HepG2 (cell line): ENCODE measurements around the gene CFAP61. TPM values are rescaled to one million over a fixed set of nuclear protein-coding genes. Genes with fewer than 3 reads are reported as not detected.

Experiments used
- ATAC-seq: fragments of 200-7000 bp; cut with Tn5 transposase; 3 replicates; pipeline ENCODE4 v1.9.1; 2020; ENCODE audit warnings: mild to moderate bottlenecking, moderate library complexity
- BruUV-seq: library from RNA; stranded (reverse); fragments of 400-500 nt; replicated peaks from 2 replicates; lab custom pipeline; 2021; lab: Mats Ljungman, UMichigan
- CTCF ChIA-PET: fragments of 300-600 bp; formaldehyde crosslinking; extraction: SDS; loops from one replicate; lab custom pipeline; 2021; ENCODE audit warnings: low total read pairs, inconsistent platforms, low intra/inter-chr PET ratio; lab: Yijun Ruan, JAX
- POLR2A ChIA-PET: fragments of 350-600 bp; sonication (Branson Sonifier 250); formaldehyde crosslinking; loops from one replicate; lab custom pipeline; 2020; ENCODE audit warnings: antibody characterized with exemption, inconsistent platforms; lab: Yijun Ruan, JAX
- DNase-seq: peaks from one replicate; pipeline ENCODE4 v3.0.0-alpha.2; 2015; ENCODE audit warnings: low spot score
- FAIRE-seq: peaks from 3 replicates; lab custom pipeline; 2011; peaks lifted over from hg19 to GRCh38; lab: Jason Lieb, UNC
- H2AFZ ChIP-seq: one replicate; pipeline ENCODE4 v1.6.1; 2011; ENCODE audit warnings: low read length, inconsistent platforms
- H3K27ac ChIP-seq: fragments of 300-600 bp; 3 replicates; pipeline ENCODE4 v1.8.0; 2011; ENCODE audit warnings: mixed run types, mild to moderate bottlenecking, mixed read lengths, low read length, inconsistent platforms; ENCODE audit not compliant: insufficient read depth; ENCODE audit errors: extremely low read length
- H3K27me3 ChIP-seq, 2 experiments: fragments of 200-600 bp in 1 of 2; 2 replicates in 1 of 2; 3 replicates in 1 of 2; pipeline versions ENCODE4 v1.6.0 to v1.8.0; 2011; ENCODE audit warnings: low read length in 2 of 2, mild to moderate bottlenecking in 2 of 2, moderate library complexity in 2 of 2, inconsistent platforms in 1 of 2; ENCODE audit not compliant: insufficient read depth in 2 of 2, control insufficient read depth in 1 of 2
- H3K36me3 ChIP-seq, 2 experiments: fragments of 200-600 bp in 1 of 2; replicated peaks in 1 of 2; 2 replicates in 1 of 2; 3 replicates in 1 of 2; pipeline versions ENCODE4 v1.5.1 to v1.8.0; 2011; ENCODE audit warnings: low read length in 2 of 2, inconsistent platforms in 1 of 2; ENCODE audit not compliant: insufficient read depth in 2 of 2, control insufficient read depth in 1 of 2
- H3K4me1 ChIP-seq: 2 replicates; pipeline ENCODE4 v1.5.1; 2012; ENCODE audit warnings: low read length, inconsistent platforms; ENCODE audit not compliant: insufficient read depth
- H3K4me2 ChIP-seq: 2 replicates; pipeline ENCODE4 v1.6.0; 2011; ENCODE audit warnings: low read depth, low read length, inconsistent platforms
- H3K4me3 ChIP-seq, 3 experiments: fragments of 200-600 bp in 1 of 3; sonication (generic), shearing (Covaris generic) in 1 of 3; replicated peaks in 1 of 3; 2 replicates each; pipeline ENCODE4 v1.5.1; 2011 to 2016; ENCODE audit warnings: low read length in 3 of 3, inconsistent platforms in 2 of 3, low read depth in 2 of 3, mild to moderate bottlenecking in 2 of 3, control low read depth in 1 of 3, mixed read lengths in 1 of 3; ENCODE audit not compliant: insufficient read depth in 1 of 3
- H3K79me2 ChIP-seq: one replicate; pipeline ENCODE4 v1.6.1; 2011; ENCODE audit warnings: low read length, inconsistent platforms; ENCODE audit not compliant: insufficient read depth
- H3K9ac ChIP-seq: 2 replicates; pipeline ENCODE4 v1.6.0; 2011; ENCODE audit warnings: mild to moderate bottlenecking, low read depth, low read length, inconsistent platforms; ENCODE audit not compliant: insufficient read depth
- H3K9me3 ChIP-seq: 2 replicates; pipeline ENCODE4 v1.5.1; 2012; ENCODE audit warnings: mild to moderate bottlenecking, low read length
- H4K20me1 ChIP-seq: 2 replicates; pipeline ENCODE4 v1.6.0; 2011; ENCODE audit warnings: inconsistent platforms, mild to moderate bottlenecking, low read length, moderate library complexity; ENCODE audit not compliant: insufficient read depth
- ERF ChIP-seq: IDR thresholded peaks from 2 replicates; pipeline ENCODE4 v1.6.1; 2018; ENCODE audit warnings: missing biosample characterization, missing genetic modification reagents
- MAFF ChIP-seq: IDR thresholded peaks from 2 replicates; pipeline ENCODE4 v1.6.1; 2011; ENCODE audit warnings: low read depth, low read length, improper control_type of control experiment
- RARG ChIP-seq: sonication (generic); formaldehyde crosslinking; IDR thresholded peaks from 2 replicates; pipeline ENCODE4 v1.4.0; 2020; ENCODE audit warnings: low read depth, mild to moderate bottlenecking, missing genetic modification reagents
- RELA ChIP-seq: sonication (generic); formaldehyde crosslinking; IDR thresholded peaks from 2 replicates; pipeline ENCODE4 v1.4.0; 2020; ENCODE audit warnings: missing genetic modification reagents
- RFXANK ChIP-seq: IDR thresholded peaks from 2 replicates; pipeline ENCODE4 v1.6.1; 2016
- SALL2 ChIP-seq: sonication (generic); formaldehyde crosslinking; IDR thresholded peaks from 2 replicates; pipeline ENCODE4 v1.8.1; 2023; ENCODE audit warnings: mild to moderate bottlenecking, missing genetic modification reagents, inconsistent platforms
- TBP ChIP-seq: sonication (generic); formaldehyde crosslinking; IDR thresholded peaks from 2 replicates; pipeline ENCODE4 v1.5.0; 2020; ENCODE audit warnings: missing genetic modification reagents
- ZBTB38 ChIP-seq: sonication (generic); formaldehyde crosslinking; IDR thresholded peaks from 2 replicates; pipeline ENCODE4 v1.5.1; 2020; ENCODE audit warnings: mild to moderate bottlenecking, missing genetic modification reagents
- ZFP37 ChIP-seq: sonication (generic); formaldehyde crosslinking; IDR thresholded peaks from 2 replicates; pipeline ENCODE4 v1.4.0; 2020; ENCODE audit warnings: missing genetic modification reagents, borderline replicate concordance
- ZNF276 ChIP-seq: sonication (generic); formaldehyde crosslinking; IDR thresholded peaks from 2 replicates; pipeline ENCODE4 v1.4.0; 2020; ENCODE audit warnings: mild to moderate bottlenecking, low read depth, missing genetic modification reagents
- ZNF589 ChIP-seq: sonication (generic); formaldehyde crosslinking; conservative IDR thresholded peaks from 2 replicates; pipeline ENCODE4 v1.8.0; 2022; ENCODE audit warnings: mild to moderate bottlenecking, moderate library complexity, missing genetic modification reagents
- ZNF709 ChIP-seq: sonication (generic); formaldehyde crosslinking; IDR thresholded peaks from 2 replicates; pipeline ENCODE4 v1.5.0; 2020; ENCODE audit warnings: mild to moderate bottlenecking, missing genetic modification reagents
- WGBS: methylation state at CpG from one replicate; pipeline ENCODE4 v1.1.6; 2017; ENCODE audit warnings: low lambda C conversion rate; 5-methylcytosine and 5-hydroxymethylcytosine counted together
- in situ Hi-C: cut with HindIII; loops from 2 replicates; pipeline ENCODE4 v1.10.0; 2017; ENCODE audit warnings: low pct_unique_long_range_greater_than_20kb; ENCODE audit not compliant: extremely low pct_ligation_motif_present
- intact Hi-C: fragments of 100-400 bp; cut with micrococcal nuclease; formaldehyde crosslinking; loops from one replicate; pipeline ENCODE4 v1.10.0; 2022; ENCODE audit not compliant: unreplicated experiment
- polyA plus RNA-seq, 8 experiments: library from polyadenylated mRNA; depleted of rRNA in 3 of 8; stranded (reverse) in 7 of 8; unstranded in 1 of 8; fragments of >200 nt; fragmentation: Illumina TruSeq in 4 of 8; extraction: Trizol in 4 of 8; gene quantifications; 2 replicates each; pipeline versions ENCODE4 v1.2.1 to v1.2.3, GENCODE V29; 2011 to 2016; ENCODE audit warnings: low read depth in 4 of 8, missing spikeins in 1 of 8, mixed read lengths in 1 of 8; ENCODE audit not compliant: insufficient read depth in 1 of 8
- total RNA-seq, 5 experiments: library from RNA; depleted of rRNA; stranded (reverse); fragments of >200 nt; fragmentation: Illumina TruSeq; extraction: Trizol; gene quantifications; 2 replicates each; pipeline ENCODE4 v1.2.3, GENCODE V29; 2016; ENCODE audit warnings: low read depth in 1 of 5
- TF ChIP-seq, protein P1 (sequence below): sonication (generic); formaldehyde crosslinking; IDR thresholded peaks from 2 replicates; pipeline ENCODE4 v1.8.0; 2022; ENCODE audit warnings: missing genetic modification reagents, mild to moderate bottlenecking, inconsistent platforms, borderline replicate concordance
- TF ChIP-seq, protein P2 (sequence below): sonication (generic); formaldehyde crosslinking; IDR thresholded peaks from 2 replicates; pipeline ENCODE4 v1.4.0; 2020; ENCODE audit warnings: missing genetic modification reagents, low read depth, mild to moderate bottlenecking, borderline replicate concordance

The CFAP61 gene
- total and polyA plus RNA-seq, 2 of the 13 experiments (the other 11 are each of a cell fraction or from before 2014, with no cell fraction given), result 0.27 TPM; not detected in 1

DNA sequence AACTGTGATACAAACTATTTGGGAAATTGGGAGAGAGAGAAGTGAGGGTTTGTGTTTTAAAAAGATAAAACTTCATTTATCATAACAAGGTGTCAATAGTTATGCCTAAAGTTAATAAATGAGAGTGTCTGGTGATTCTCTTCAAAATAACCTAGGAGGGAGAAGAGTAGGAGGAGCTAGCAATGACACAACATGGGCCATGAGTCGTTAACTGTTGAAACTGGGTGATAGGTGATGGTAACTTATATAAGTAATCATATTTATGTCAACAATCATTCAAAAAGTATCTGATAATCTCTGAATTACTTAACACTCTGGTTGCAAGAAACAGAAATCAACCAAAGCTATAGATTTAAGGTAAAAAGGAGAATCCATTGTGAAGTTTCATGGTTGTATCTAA, 268.8 kb downstream of the CFAP61 start:
- Histone ChIP-seq H3K4me2 (no peak overlapping the region), H3K27ac (no peak overlapping the region), H3K36me3 (no peaks in the 10 kb centered on the region), H3K79me2 (no peaks in the 10 kb centered on the region), H3K9me3 (no peaks in the 10 kb centered on the region), H4K20me1 (no peaks in the 10 kb centered on the region), H3K27me3 (peaks cover 0 to 13% of the 10 kb centered on the region in 2 experiments; a peak in 1 of 5 replicates), H3K9ac (no peak overlapping the region), H3K4me1 (no peaks in the 10 kb centered on the region), H3K4me3 (no peak overlapping the region), H2AFZ (no peak overlapping the region)
- no peak for ATAC-seq
- BruUV-seq, result no TSS peak
- DNase-seq, result no peak
- WGBS, result 2% methylated on average over 1 of the region's 1 CpG
- FAIRE-seq, result no peak
- ChIA-PET CTCF (no interaction called here), POLR2A (no interaction called here)
- intact Hi-C loops, result no loop called here
- in situ Hi-C loops, result no loop called here
- TF ChIP-seq TBP (no peak), ZBTB38 (CRISPR knock-in tag) (no peak), MAFF (no peak), RFXANK (CRISPR knock-in tag) (no peak), RARG (CRISPR knock-in tag) (no peak), SALL2 (no peak)
- TF ChIP-seq, protein P1, sequence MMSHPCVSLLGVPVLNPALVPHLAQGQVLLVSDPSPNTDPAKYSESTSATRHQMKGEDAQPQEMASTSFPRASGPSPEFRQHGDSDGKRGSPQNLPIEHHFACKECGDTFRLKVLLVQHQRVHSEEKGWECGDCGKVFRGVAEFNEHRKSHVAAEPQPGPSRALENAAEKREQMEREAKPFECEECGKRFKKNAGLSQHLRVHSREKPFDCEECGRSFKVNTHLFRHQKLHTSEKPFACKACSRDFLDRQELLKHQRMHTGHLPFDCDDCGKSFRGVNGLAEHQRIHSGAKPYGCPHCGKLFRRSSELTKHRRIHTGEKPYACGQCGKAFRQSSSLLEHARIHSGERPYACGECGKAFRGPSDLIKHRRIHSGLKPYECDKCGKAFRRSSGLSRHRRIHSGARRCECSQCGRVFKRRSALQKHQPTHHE, result no peak

DNA sequence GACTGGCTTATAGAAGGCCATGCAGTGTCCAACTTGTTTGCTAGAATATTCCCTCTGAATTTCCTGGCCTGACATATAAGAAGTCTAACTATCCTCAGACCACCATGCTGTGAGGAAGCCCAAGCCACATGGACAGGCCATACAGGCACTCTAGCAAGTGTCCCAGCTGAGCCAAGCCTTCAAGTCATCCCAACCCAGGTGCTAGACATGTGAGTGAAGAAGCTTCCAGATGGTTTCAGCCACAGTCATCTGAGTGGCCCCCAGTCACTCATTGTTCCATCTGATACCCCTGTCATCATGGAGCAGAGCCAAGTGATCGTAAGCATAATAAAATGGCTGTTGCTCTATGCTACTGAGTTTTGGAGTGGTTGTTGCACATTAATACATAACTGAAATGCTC, 269.6 kb downstream of the CFAP61 start:
- ATAC-seq (no peak), DNase-seq (no peak), FAIRE-seq (no peak)
- no peaks in the 10 kb centered on the region for H3K79me2 ChIP-seq
- no peak overlapping the region for H3K9ac ChIP-seq
- in situ Hi-C loops (no loop called here), intact Hi-C loops (no loop called here)
- no peaks in the 10 kb centered on the region for H3K9me3 ChIP-seq
- CTCF ChIA-PET, result no interaction called here
- WGBS, result 17% methylated on average over 1 of the region's 1 CpG
- POLR2A ChIA-PET, result no interaction called here
- H3K27me3 ChIP-seq, result peaks cover 0 to 13% of the 10 kb centered on the region in 2 experiments; a peak in 1 of 5 replicates
- H3K36me3 ChIP-seq, result no peaks in the 10 kb centered on the region
- H3K4me1 ChIP-seq, result no peaks in the 10 kb centered on the region
- H3K4me3 ChIP-seq, result no peak overlapping the region
- TF ChIP-seq ZNF276 (CRISPR knock-in tag) (no peak), ERF (CRISPR knock-in tag) (no peak), RELA (CRISPR knock-in tag) (no peak), ZNF709 (CRISPR knock-in tag) (no peak), ZFP37 (CRISPR knock-in tag) (no peak), ZNF589 (CRISPR knock-in tag) (no peak)
- TF ChIP-seq, protein P2, sequence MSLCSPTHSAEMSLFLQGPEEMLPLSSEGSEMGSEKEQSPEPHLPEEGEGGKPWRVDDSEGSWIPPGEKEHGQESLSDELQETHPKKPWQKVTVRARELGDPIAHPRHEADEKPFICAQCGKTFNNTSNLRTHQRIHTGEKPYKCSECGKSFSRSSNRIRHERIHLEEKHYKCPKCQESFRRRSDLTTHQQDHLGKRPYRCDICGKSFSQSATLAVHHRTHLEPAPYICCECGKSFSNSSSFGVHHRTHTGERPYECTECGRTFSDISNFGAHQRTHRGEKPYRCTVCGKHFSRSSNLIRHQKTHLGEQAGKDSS (CRISPR knock-in tag), result no peak
- H3K27ac ChIP-seq, result no peak overlapping the region
- no peak overlapping the region for H2AFZ ChIP-seq
- no TSS peak for BruUV-seq
- no peaks in the 10 kb centered on the region for H4K20me1 ChIP-seq
- no peak overlapping the region for H3K4me2 ChIP-seq
